Mammary microvascular endothelial cell (primary cell): ENCODE data around the gene ARL5A. TPM values are rescaled to one million over a fixed set of nuclear protein-coding genes. Genes with fewer than 3 reads are reported as not detected.

Experiments used
- total RNA-seq: library from RNA; depleted of rRNA; stranded (reverse); fragments of >200 nt; gene quantifications from 2 replicates; pipeline ENCODE4 v1.2.3, GENCODE V29; 2015

Gene ARL5A
- total RNA-seq, result 39.0 and 43.9 TPM in 2 replicates

GRCh38 chr2:151828143-151828889 is at the start of gene ARL5A:
TSS of gene ARL5A (minus strand) at chr2:151828421. CDS start at chr2:151828176, 245 bp downstream.

Other genes with a start within 250 kb of the ARL5A start
- 0.20 and 0.30 TPM in 2 replicates for gene NEB, start 93.9 kb downstream of the ARL5A start, total RNA-seq